Fibroblast of the aortic adventitia (primary cell): Measurements from ENCODE around the gene ZNF609. TPM values are rescaled to one million over a fixed set of nuclear protein-coding genes. Genes with fewer than 3 reads are reported as not detected.
A peak's percentile ranks its signal among the peaks of the same experiment; 100 is the strongest.

Experiments
- DNase-seq: peaks from one replicate; pipeline ENCODE4 v3.0.0-alpha.2; 2010; ENCODE audit warnings: low read depth
- H3K4me3 ChIP-seq: 2 replicates; pipeline ENCODE4 v1.5.1; 2011; ENCODE audit warnings: low read depth, mild to moderate bottlenecking, control low read depth, low read length, moderate library complexity
- total RNA-seq: library from RNA; depleted of rRNA; stranded (reverse); fragments of >200 nt; gene quantifications from 2 replicates; pipeline ENCODE4 v1.2.3, GENCODE V29; 2012; ENCODE audit warnings: low replicate concordance
- TF ChIP-seq, protein P1 (sequence below): IDR thresholded peaks from 2 replicates; pipeline ENCODE4 v1.5.1; 2011; ENCODE audit warnings: mild to moderate bottlenecking, low read length, control low read depth, inconsistent platforms; ENCODE audit not compliant: insufficient read depth

ZNF609 gene
- total RNA-seq, 1 donor, result 19.3 TPM

GRCh38 chr15:64611085-64611725, 150.8 kb downstream of the ZNF609 start:
- TF ChIP-seq, protein P1, sequence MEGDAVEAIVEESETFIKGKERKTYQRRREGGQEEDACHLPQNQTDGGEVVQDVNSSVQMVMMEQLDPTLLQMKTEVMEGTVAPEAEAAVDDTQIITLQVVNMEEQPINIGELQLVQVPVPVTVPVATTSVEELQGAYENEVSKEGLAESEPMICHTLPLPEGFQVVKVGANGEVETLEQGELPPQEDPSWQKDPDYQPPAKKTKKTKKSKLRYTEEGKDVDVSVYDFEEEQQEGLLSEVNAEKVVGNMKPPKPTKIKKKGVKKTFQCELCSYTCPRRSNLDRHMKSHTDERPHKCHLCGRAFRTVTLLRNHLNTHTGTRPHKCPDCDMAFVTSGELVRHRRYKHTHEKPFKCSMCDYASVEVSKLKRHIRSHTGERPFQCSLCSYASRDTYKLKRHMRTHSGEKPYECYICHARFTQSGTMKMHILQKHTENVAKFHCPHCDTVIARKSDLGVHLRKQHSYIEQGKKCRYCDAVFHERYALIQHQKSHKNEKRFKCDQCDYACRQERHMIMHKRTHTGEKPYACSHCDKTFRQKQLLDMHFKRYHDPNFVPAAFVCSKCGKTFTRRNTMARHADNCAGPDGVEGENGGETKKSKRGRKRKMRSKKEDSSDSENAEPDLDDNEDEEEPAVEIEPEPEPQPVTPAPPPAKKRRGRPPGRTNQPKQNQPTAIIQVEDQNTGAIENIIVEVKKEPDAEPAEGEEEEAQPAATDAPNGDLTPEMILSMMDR, result no peak
- H3K4me3 ChIP-seq, result no peak overlapping the region
- DNase-seq, result no peak

GRCh38 chr15:64614519-64614918, 154.1 kb downstream of the ZNF609 start:
- H3K4me3 ChIP-seq, result no peak overlapping the region
- DNase-seq, result no peak
- TF ChIP-seq, protein P1, result no peak

DNA sequence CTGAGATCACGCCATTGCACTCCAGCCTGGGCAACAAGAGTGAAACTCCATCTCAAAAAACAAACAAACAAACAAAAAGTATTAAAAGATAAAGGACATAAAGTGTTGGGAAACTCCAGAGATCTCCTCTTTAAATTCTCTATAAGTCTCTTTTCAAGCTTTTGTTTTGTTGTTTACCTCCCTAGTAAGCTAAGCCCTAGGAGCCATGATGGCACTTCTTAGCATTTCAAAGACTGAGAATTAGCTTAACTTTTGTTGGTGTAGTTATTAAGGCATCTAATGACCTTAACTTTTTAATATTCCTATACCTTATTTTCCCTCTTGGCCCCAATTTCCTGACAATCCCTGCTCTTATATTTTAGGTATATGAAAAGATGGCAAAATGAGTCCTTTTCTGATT, 157.3 kb downstream of the ZNF609 start:
- no peak for DNase-seq

DNA sequence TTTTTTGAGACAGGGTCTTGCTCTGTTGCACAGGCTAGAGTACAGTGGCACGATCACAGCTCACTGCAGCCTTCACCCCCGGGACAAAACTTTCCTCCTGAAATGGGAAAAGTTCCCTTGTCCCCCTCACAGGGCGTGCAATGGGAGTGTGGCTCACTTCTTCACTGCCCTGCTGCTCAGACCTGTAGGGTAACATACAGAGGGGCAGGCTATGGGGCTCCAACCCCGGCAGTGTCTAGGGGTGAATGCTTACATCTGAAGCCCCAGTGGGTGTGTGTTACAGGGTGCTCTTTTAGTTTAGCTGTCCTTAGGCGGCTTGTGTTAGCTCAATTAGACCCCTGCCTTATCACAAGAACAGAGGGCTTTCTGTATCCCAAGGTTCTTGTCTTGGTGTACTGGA, 157.8 kb downstream of the ZNF609 start:
- DNase-seq, result no peak
- no peak overlapping the region for H3K4me3 ChIP-seq
- TF ChIP-seq, protein P1, result no peak

More for the DNA sequence above, 157.3 kb downstream of the ZNF609 start:
- TF ChIP-seq, protein P1, result no peak
- H3K4me3 ChIP-seq, result no peak overlapping the region

- H3K4me3 ChIP-seq, result no peak overlapping the region
- TF ChIP-seq, protein P1, result no peak
- DNase-seq, result no peak
Observed at GRCh38 chr15:64618540-64618939, 158.2 kb downstream of the ZNF609 start.

DNA sequence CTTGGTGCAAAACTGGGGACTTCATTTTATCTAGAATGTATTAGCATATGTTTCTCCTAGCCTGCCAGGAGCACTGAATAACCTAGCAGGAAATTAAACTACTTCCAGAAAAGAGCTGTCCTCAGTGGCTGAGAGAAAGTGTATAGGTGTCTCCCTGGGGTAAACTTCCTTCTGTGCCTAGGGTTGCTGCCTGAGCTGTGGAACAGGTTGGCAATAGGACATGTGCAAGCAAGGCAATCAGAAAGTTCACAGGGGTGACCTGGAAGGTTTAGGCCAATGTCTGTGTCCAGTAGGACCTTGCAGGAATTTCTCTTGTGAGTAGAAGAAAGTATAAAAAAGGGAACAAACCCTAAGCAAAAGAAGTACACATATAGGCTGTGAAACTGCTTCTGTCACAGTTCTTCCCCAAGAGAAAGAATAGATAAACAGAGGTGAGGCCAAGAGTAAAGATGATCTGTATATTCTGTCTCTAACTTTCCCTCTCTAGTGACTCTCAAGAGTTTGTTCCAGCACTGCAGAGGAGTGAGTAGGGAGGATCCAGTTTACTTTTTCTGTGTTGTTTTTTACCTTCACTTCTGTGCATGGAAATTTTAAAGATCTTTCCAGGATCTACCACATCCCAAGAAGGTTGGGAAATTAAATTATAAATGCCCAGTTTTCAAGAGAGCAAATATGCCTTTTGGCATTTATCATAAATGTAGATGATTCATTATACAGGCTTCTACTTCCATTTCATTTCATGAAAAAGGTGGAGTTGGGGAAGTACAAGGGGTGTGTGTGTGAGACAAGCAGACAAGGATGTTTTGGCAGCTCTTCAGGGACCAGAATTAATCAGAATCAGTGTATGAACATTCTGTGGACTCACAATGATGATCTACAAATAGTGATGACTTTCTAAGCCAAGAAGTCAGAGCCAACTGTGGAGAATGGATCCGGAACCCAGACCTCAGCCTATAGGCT, 159.8 kb downstream of the ZNF609 start:
- TF ChIP-seq, protein P1, result no peak
- peak; percentile 92 for DNase-seq
- no peak overlapping the region for H3K4me3 ChIP-seq
